ENCODE results near the gene APOB.

APOB gene

GRCh38 chr2:21043744-21044532 lies at the start of gene APOB:
TSS of gene APOB (minus strand) at chr2:21044073. CDS start at chr2:21043945, 128 bp downstream.
- DNase-seq = no peak

GRCh38 chr2:21092308-21092869 lies 48.5 kb upstream of the APOB start:
- DNase-seq = no peak

- DNase-seq = no peak
Observed at GRCh38 chr2:21084401-21084800, 40.5 kb upstream of the APOB start.

GRCh38 chr2:21083482-21083881 lies 39.6 kb upstream of the APOB start:
- no peak for DNase-seq

GRCh38 chr2:21078296-21078695 lies 34.4 kb upstream of the APOB start:
- no peak for DNase-seq

GRCh38 chr2:21072477-21073242 lies 28.8 kb upstream of the APOB start:
- no peak for DNase-seq

GRCh38 chr2:21070341-21071257 lies 26.7 kb upstream of the APOB start:
- no peak for DNase-seq

GRCh38 chr2:21069746-21070340 lies 26.0 kb upstream of the APOB start:
- no peak for DNase-seq

- no peak for DNase-seq
Observed at GRCh38 chr2:21067859-21068537, 24.1 kb upstream of the APOB start.

GRCh38 chr2:21067125-21067524 lies 23.3 kb upstream of the APOB start:
- no peak for DNase-seq

GRCh38 chr2:21059885-21060610 lies 16.2 kb upstream of the APOB start:
- DNase-seq = no peak

- DNase-seq = no peak
Observed at GRCh38 chr2:21057097-21057496, 13.2 kb upstream of the APOB start.

GRCh38 chr2:21055879-21056790 lies 12.3 kb upstream of the APOB start:
- DNase-seq = no peak

- DNase-seq = no peak
Observed at GRCh38 chr2:21055451-21055850, 11.6 kb upstream of the APOB start.

GRCh38 chr2:21054011-21054410 lies 10.1 kb upstream of the APOB start:
- no peak for DNase-seq

- DNase-seq = no peak
Observed at GRCh38 chr2:21052044-21052443, 8.2 kb upstream of the APOB start.

GRCh38 chr2:21050164-21050563 lies 6.3 kb upstream of the APOB start:
- DNase-seq = no peak

GRCh38 chr2:21047141-21048009 lies 3.5 kb upstream of the APOB start:
- DNase-seq = no peak

- no peak for DNase-seq
Observed at GRCh38 chr2:21046506-21046905, 2.6 kb upstream of the APOB start.
